Skeletal muscle tissue (tissue), 4 donors: Measurements from ENCODE around the gene ZNF521. TPM values are rescaled to one million over a fixed set of nuclear protein-coding genes. Genes with fewer than 3 reads are reported as not detected.
A peak's percentile ranks its signal among the peaks of the same experiment; 100 is the strongest.

Experiments
- H3K27ac ChIP-seq: one replicate; pipeline ENCODE4 v1.7.0; 2013; ENCODE audit warnings: mild to moderate bottlenecking, low read depth, low read length, inconsistent platforms
- H3K27me3 ChIP-seq, 3 donors: one replicate each; pipeline ENCODE4 v1.7.0; 2013; ENCODE audit warnings: low read length in 3 of 3; ENCODE audit not compliant: control insufficient read depth in 3 of 3, insufficient read depth in 3 of 3
- H3K36me3 ChIP-seq, 3 donors: one replicate each; pipeline ENCODE4 v1.7.0; 2013; ENCODE audit warnings: low read length in 3 of 3; ENCODE audit not compliant: control insufficient read depth in 3 of 3, insufficient read depth in 3 of 3
- H3K4me1 ChIP-seq, 3 donors: one replicate each; pipeline ENCODE4 v1.7.0; 2013; ENCODE audit warnings: low read length in 3 of 3, mild to moderate bottlenecking in 3 of 3; ENCODE audit not compliant: control insufficient read depth in 3 of 3, insufficient read depth in 3 of 3
- H3K4me3 ChIP-seq, 3 donors: one replicate each; pipeline ENCODE4 v1.7.0; 2013; ENCODE audit warnings: low read length in 3 of 3
- H3K9ac ChIP-seq, 3 donors: one replicate each; pipeline ENCODE4 v1.7.0; 2013; ENCODE audit warnings: low read length in 3 of 3, mild to moderate bottlenecking in 3 of 3, moderate library complexity in 2 of 3, low read depth in 1 of 3
- H3K9me3 ChIP-seq, 3 donors: one replicate each; pipeline ENCODE4 v1.7.0; 2013; ENCODE audit warnings: low read length in 3 of 3; ENCODE audit not compliant: control insufficient read depth in 3 of 3
- total RNA-seq: library from RNA; depleted of rRNA; stranded (reverse); fragments of >200 nt; gene quantifications from one replicate; pipeline ENCODE4 v1.2.3, GENCODE V29; 2014
- donor health status: Osteomylitis.

The ZNF521 gene
- total RNA-seq, 1 donor from 2014 or later: 40.2 TPM

DNA sequence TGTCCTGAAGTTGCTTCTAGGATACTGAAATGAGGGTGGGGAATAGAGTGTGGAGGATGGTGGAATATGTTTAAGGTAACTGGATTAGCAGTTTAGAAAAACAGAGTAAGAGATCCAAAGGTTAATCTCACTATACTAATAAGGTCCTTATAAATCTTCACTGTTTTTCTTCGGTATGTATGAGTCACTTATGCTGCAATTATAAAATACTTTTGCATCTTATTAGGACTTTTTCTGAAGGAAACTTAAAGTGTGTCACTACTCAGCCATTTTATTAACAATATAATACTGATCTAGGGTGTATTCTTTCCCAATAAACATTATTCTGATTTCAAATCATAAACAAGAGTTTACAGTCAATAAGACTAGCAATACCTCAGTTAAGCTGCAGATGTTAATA, 182.3 kb downstream of the ZNF521 start:
- no peaks in the 10 kb centered on the region for H3K9me3 ChIP-seq
- H3K9ac ChIP-seq: no peak overlapping the region
- H3K36me3 ChIP-seq: no peaks in the 10 kb centered on the region
- H3K27ac ChIP-seq: no peak overlapping the region
- peaks cover 6 to 18% (median 17%) of the 10 kb centered on the region in 3 donors for H3K4me1 ChIP-seq
- H3K27me3 ChIP-seq: no peaks in the 10 kb centered on the region
- no peak overlapping the region for H3K4me3 ChIP-seq

DNA sequence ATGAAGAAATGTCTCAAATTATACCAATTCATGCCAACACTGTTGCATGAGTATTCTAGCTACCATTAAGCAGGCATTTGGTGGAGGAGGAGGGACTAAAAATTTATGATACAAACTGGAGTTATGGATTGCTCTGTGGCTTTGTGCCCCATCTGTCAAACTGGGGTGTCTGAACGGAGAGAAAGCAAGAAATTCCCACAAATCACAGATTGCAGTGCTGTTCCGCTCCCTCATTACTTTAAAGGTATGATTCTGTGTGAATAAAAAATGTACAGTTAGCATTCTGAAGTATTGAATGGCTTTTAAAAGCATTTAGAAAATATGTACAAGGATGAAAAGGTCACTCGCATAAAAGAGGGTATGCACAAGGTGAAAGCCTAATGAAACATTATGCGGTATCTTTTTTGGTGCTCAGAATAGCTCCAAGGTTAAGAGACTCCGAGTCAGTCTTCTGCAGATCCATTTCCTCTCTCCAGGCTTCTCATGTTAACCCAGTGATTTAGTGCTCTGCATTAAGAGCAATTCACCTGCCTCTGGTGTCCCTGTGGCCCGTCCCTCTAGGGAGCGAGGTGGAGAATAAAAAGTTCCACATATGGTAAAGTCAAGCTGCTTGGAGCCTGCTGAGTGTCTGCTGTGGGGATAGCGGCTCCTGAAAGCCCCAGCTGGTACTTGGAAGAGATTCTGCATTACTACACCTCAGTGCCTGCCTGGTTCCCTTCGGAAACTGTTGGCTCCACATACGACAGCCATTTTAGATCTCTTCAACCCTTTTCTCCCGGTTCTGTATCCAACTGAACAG, 184.2 kb downstream of the ZNF521 start:
- peak overlapping the region; percentile 32 for H3K27ac ChIP-seq
- peak overlapping the region; percentile 44 to 59 (median 51) for H3K4me3 ChIP-seq
- H3K9ac ChIP-seq: peak overlapping the region; percentile 18 to 52 (median 34)

GRCh38 chr18:25166113-25166512, 185.9 kb downstream of the ZNF521 start:
- Histone ChIP-seq H3K9ac (no peak overlapping the region), H3K9me3 (no peaks in the 10 kb centered on the region), H3K4me1 (peaks cover 13 to 24% (median 24%) of the 10 kb centered on the region in 3 donors), H3K27me3 (no peaks in the 10 kb centered on the region), H3K27ac (no peak overlapping the region), H3K36me3 (no peaks in the 10 kb centered on the region), H3K4me3 (no peak overlapping the region)

More for the DNA sequence above, 184.2 kb downstream of the ZNF521 start:
- H3K36me3 ChIP-seq: no peaks in the 10 kb centered on the region
- peaks cover 13 to 24% (median 24%) of the 10 kb centered on the region in 3 donors for H3K4me1 ChIP-seq
- no peaks in the 10 kb centered on the region for H3K9me3 ChIP-seq
- no peaks in the 10 kb centered on the region for H3K27me3 ChIP-seq

DNA sequence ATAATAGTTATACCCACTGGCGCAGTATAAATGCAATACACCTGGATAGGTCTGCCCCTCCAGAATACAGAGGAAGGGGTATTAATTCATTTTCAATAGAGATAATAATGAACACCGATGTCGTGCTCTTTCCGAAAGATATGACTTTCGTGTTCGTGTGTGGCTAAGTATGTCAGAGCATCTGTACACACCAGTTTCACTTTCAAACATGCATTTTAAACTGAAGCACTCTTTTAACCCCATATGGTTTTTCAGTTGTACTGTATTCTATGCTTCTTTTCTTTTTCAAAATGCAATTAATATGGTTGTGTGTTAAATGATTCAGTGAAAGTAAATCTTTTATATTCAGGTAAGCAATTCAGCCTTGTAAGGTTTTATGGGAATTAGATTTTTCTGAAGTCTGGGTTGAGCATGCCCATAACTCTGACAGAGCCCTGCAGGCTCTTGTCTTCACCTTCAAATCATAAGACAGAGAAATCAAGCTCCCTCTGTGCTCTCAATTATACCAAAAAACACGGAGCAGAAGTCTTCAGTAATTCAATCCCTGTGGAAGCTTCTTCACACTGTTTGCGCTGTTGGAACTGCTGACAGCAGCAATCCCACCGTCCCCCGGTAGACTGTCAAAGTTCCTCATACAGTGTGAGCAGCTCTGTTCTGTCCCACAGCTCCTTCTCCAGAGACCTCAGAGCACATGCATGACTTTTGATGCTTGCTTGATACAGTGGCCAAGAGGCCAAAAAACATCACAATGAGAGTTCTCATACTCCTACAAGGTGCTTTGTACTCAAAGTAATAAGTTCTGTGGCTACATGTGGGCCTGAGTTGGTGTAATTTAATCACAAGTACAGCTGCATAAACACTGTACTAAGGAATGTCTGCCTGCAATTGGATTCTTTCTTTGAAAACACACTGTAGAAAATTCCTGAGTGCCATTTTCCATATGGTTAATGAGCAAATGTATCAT, 186.8 kb downstream of the ZNF521 start:
- Histone ChIP-seq H3K9ac (peak overlapping the region; percentile 36 to 54 (median 45)), H3K27me3 (no peaks in the 10 kb centered on the region), H3K9me3 (no peaks in the 10 kb centered on the region), H3K27ac (no peak overlapping the region), H3K4me1 (peaks cover 13 to 24% (median 24%) of the 10 kb centered on the region in 3 donors), H3K36me3 (no peaks in the 10 kb centered on the region), H3K4me3 (peak overlapping the region; percentile 47 to 68 (median 56))

DNA sequence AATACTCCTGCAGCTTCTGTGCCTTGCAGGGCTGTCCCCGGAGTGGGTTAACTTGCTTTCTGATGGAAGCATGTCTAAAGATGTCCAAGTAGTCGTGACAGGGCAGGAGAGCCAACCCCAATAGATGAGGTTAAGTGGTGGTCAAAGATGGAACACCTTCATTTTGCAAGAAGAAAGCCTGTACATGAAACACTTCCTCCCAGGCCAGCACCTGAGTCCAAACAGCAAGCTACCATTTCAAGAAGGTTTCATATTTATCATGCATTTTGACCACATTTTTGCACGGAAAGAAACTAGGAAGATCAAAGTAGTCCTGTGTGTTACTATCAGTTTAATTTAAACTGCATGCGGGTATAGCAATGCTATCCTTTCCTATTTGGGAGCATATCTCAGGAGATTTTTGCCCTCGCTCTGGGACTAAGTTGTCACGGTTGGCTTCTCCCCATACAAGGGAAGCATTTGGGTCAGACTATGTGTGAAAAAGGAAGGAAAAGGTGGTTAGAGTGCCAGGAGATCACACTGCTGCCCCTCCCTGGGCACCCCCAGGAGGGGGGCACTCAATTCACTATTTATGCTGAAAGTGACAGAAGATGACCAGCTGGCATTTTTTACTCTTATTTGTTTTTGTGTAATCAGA, 187.6 kb downstream of the ZNF521 start:
- peak overlapping the region in 2 of 3 donors; percentile 45 to 54 for H3K9ac ChIP-seq

DNA sequence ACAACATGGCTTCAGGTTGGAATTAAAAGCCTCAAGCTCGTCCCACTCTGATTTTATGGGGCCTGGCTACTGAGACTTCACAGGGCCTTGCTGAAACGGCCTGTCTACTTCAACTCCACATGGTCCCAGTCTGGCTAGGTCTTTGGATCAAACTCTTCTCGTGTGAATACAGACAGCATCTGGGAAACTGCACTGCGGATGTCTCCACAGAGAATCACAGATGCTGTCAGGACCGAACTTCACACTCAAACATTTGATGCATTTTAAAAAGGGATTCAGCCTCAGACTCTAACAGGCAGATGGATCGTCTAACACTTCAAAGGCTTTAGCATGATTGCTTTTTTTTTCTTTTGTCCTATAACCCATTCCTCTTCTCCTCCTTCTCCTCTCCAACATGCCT, 198.5 kb downstream of the ZNF521 start:
- no peak overlapping the region for H3K9ac ChIP-seq
- no peak overlapping the region for H3K27ac ChIP-seq
- peaks cover 0 to 2% (median 0%) of the 10 kb centered on the region in 3 donors for H3K36me3 ChIP-seq
- H3K4me3 ChIP-seq: no peak overlapping the region
- H3K9me3 ChIP-seq: no peaks in the 10 kb centered on the region
- no peaks in the 10 kb centered on the region for H3K4me1 ChIP-seq
- H3K27me3 ChIP-seq: no peaks in the 10 kb centered on the region

More for the DNA sequence above, 187.6 kb downstream of the ZNF521 start:
- H3K27ac ChIP-seq: no peak overlapping the region
- H3K4me1 ChIP-seq: peaks cover 13 to 24% (median 24%) of the 10 kb centered on the region in 3 donors
- H3K27me3 ChIP-seq: no peaks in the 10 kb centered on the region
- H3K9me3 ChIP-seq: no peaks in the 10 kb centered on the region
- H3K4me3 ChIP-seq: peak overlapping the region; percentile 47 to 68 (median 56)
- H3K36me3 ChIP-seq: no peaks in the 10 kb centered on the region

DNA sequence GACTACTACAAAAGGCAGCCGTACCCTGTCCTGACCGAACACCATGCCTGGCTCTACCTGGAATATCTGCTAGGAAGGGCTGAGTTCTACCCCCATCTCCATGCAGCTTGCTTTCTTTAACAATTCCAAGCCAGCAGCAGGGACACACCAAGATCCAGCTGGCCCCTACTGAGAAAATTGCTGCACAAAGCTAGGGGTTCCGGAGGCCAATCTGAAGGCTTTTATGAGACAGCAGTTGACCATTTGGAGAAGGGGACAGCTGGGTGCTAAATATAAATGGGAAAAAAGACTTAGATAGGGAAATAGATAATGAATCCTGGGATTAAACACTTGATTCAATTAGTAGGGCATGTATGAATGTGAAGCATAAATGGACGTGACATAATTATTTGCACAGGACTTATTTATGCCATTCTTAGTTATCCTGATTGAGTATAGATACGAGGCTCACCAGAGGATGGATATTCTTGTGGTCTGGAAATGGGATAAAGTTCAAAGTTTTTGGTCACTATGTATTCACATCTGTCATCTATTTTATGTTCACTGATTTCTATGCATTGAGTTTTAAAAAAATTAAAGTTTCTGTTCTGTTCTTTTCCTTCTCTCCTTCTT, 204.0 kb downstream of the ZNF521 start:
- Histone ChIP-seq H3K36me3 (peaks cover 0 to 2% (median 0%) of the 10 kb centered on the region in 3 donors), H3K4me1 (no peaks in the 10 kb centered on the region), H3K9me3 (no peaks in the 10 kb centered on the region), H3K27ac (no peak overlapping the region), H3K27me3 (no peaks in the 10 kb centered on the region), H3K9ac (no peak overlapping the region), H3K4me3 (no peak overlapping the region)

DNA sequence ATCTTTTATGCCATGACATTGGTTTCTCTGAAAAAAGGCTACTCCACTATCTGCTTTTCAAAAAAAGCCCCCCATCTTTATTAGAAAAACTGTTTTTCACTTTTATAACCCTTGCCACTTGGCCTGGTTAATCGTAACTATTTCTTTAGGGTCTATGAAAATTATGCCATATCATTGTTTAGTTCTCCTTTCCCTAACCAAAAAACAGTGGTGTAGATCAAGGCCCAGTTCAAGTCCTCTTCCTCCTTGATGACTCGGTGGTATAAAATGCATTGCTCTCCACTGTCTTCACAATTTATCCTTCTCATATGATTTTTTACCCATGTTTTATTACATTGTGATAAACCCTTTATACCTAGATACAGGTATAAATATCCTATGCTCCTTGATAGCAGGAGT, 205.5 kb downstream of the ZNF521 start:
- H3K36me3 ChIP-seq: peaks cover 0 to 2% (median 0%) of the 10 kb centered on the region in 3 donors
- no peaks in the 10 kb centered on the region for H3K27me3 ChIP-seq
- no peaks in the 10 kb centered on the region for H3K9me3 ChIP-seq
- no peak overlapping the region for H3K27ac ChIP-seq
- no peak overlapping the region for H3K9ac ChIP-seq
- H3K4me1 ChIP-seq: no peaks in the 10 kb centered on the region
- no peak overlapping the region for H3K4me3 ChIP-seq

- no peak overlapping the region for H3K9ac ChIP-seq
- H3K4me1 ChIP-seq: no peaks in the 10 kb centered on the region
- no peak overlapping the region for H3K4me3 ChIP-seq
- no peaks in the 10 kb centered on the region for H3K27me3 ChIP-seq
- no peak overlapping the region for H3K27ac ChIP-seq
- H3K9me3 ChIP-seq: no peaks in the 10 kb centered on the region
- H3K36me3 ChIP-seq: peaks cover 0 to 2% (median 0%) of the 10 kb centered on the region in 3 donors
Observed at GRCh38 chr18:25145731-25146511, 206.0 kb downstream of the ZNF521 start.
